Small intestine (tissue), 7 donors: ENCODE results near the gene ARMC7. TPM values are rescaled to one million over a fixed set of nuclear protein-coding genes. Genes with fewer than 3 reads are reported as not detected.

Source experiments
- DNase-seq, 2 donors: peaks; one replicate each; pipeline versions ENCODE4 v3.0.0 to v3.0.0-alpha.2; 2013
- FAIRE-seq: peaks from 2 replicates; lab custom pipeline; 2012; peaks lifted over from hg19 to GRCh38; lab: Jason Lieb, UNC
- H3K27ac ChIP-seq, 3 donors: one replicate each; pipeline ENCODE4 v1.5.1; 2013; ENCODE audit warnings: low read length in 2 of 3, mild to moderate bottlenecking in 2 of 3, control low read depth in 1 of 3, inconsistent platforms in 1 of 3, low read depth in 1 of 3, moderate library complexity in 1 of 3
- H3K27me3 ChIP-seq, 3 donors: one replicate each; pipeline ENCODE4 v1.6.1; 2013; ENCODE audit warnings: low read length in 3 of 3, inconsistent platforms in 1 of 3; ENCODE audit not compliant: control insufficient read depth in 3 of 3, insufficient read depth in 3 of 3
- H3K36me3 ChIP-seq, 3 donors: one replicate each; pipeline ENCODE4 v1.6.1; 2013; ENCODE audit warnings: low read length in 3 of 3, inconsistent platforms in 1 of 3, low read depth in 1 of 3, mild to moderate bottlenecking in 1 of 3, moderate library complexity in 1 of 3; ENCODE audit not compliant: control insufficient read depth in 3 of 3, insufficient read depth in 2 of 3
- H3K4me1 ChIP-seq, 3 donors: one replicate each; pipeline ENCODE4 v1.6.1; 2013; ENCODE audit warnings: low read length in 2 of 3, inconsistent platforms in 1 of 3, low read depth in 1 of 3, mild to moderate bottlenecking in 1 of 3, moderate library complexity in 1 of 3; ENCODE audit not compliant: control insufficient read depth in 3 of 3, insufficient read depth in 2 of 3
- H3K4me3 ChIP-seq, 3 donors: one replicate each; pipeline ENCODE4 v1.5.1; 2013; ENCODE audit warnings: low read length in 3 of 3, control low read depth in 1 of 3, inconsistent platforms in 1 of 3, low read depth in 1 of 3, mild to moderate bottlenecking in 1 of 3, moderate library complexity in 1 of 3
- H3K9me3 ChIP-seq, 2 donors: one replicate each; pipeline ENCODE4 v1.6.1; 2013; ENCODE audit warnings: low read depth in 1 of 2, low read length in 1 of 2; ENCODE audit not compliant: control insufficient read depth in 2 of 2, insufficient read depth in 1 of 2
- WGBS, 3 donors: extraction: QIAGEN DNeasy Blood & Tissue Kit; methylation state at CpG; one replicate each; pipeline ENCODE4 v1.1.7; 2013; 5-methylcytosine and 5-hydroxymethylcytosine counted together
- polyA plus RNA-seq, 4 donors: library from polyadenylated mRNA; stranded (reverse) in 3 of 4; unstranded in 1 of 4; fragments of 200-250 nt in 3 of 4; fragments of 120-200 nt in 1 of 4; gene quantifications; one replicate each; pipeline versions ENCODE4 v1.2.1 to v1.2.3, GENCODE V29; 2013
- donor health status: healthy with polysubstance abuse.
- donor health status: control.
- donor health status: control.
- donor health status: Bipolar disorder and iron deficiency.
- donor health status: healthy.

Gene ARMC7
- polyA plus RNA-seq, 4 donors, result 11.6 to 24.8 (median 18.7) TPM

- WGBS, 3 donors, result 74 to 78% (median 78%) methylated on average over 5 of the region's 5 CpGs
- Histone ChIP-seq H3K27ac (peak overlapping the region in 1 of 3 donors; percentile 35), H3K36me3 (no peaks in the 10 kb centered on the region), H3K4me3 (no peak overlapping the region), H3K9me3 (no peaks in the 10 kb centered on the region), H3K27me3 (no peaks in the 10 kb centered on the region), H3K4me1 (peaks cover 5 to 24% (median 7%) of the 10 kb centered on the region in 3 donors)
- FAIRE-seq (no peak), DNase-seq (peak in 1 of 2 donors; percentile 80)
Measured at GRCh38 chr17:75073618-75074047, 36.1 kb upstream of the ARMC7 start.

GRCh38 chr17:75074532-75074931 lies 35.2 kb upstream of the ARMC7 start:
- no peak overlapping the region for H3K4me3 ChIP-seq
- FAIRE-seq (no peak), DNase-seq (no peak)
- H3K9me3 ChIP-seq, result no peaks in the 10 kb centered on the region
- peaks cover 5 to 33% (median 7%) of the 10 kb centered on the region in 3 donors for H3K4me1 ChIP-seq
- 78 to 90% (median 88%) methylated on average over 14 of the region's 14 CpGs for WGBS, 3 donors
- H3K27ac ChIP-seq, result no peak overlapping the region
- no peaks in the 10 kb centered on the region for H3K36me3 ChIP-seq
- H3K27me3 ChIP-seq, result no peaks in the 10 kb centered on the region

- Histone ChIP-seq H3K9me3 (no peaks in the 10 kb centered on the region), H3K36me3 (no peaks in the 10 kb centered on the region), H3K4me3 (no peak overlapping the region), H3K27ac (no peak overlapping the region), H3K27me3 (no peaks in the 10 kb centered on the region), H3K4me1 (peaks cover 5 to 43% (median 7%) of the 10 kb centered on the region in 3 donors)
- no peak for DNase-seq
- no peak for FAIRE-seq
- WGBS, 3 donors, result 57 to 64% (median 63%) methylated on average over 4 of the region's 4 CpGs
Measured at GRCh38 chr17:75075597-75076336, 34.0 kb upstream of the ARMC7 start.

GRCh38 chr17:75077072-75077495 lies 32.7 kb upstream of the ARMC7 start:
- Histone ChIP-seq H3K9me3 (no peaks in the 10 kb centered on the region), H3K4me1 (peaks cover 5 to 44% (median 7%) of the 10 kb centered on the region in 3 donors), H3K27me3 (no peaks in the 10 kb centered on the region), H3K4me3 (peak overlapping the region in 2 of 3 donors; percentile 31 to 47), H3K27ac (peak overlapping the region; percentile 76 to 85 (median 76)), H3K36me3 (no peaks in the 10 kb centered on the region)
- 16 to 26% (median 23%) methylated on average over 28 to 30 of the region's 30 CpGs for WGBS, 3 donors
- FAIRE-seq (no peak), DNase-seq (peak; percentile 78 to 88)

- Histone ChIP-seq H3K4me1 (peaks cover 5 to 44% (median 7%) of the 10 kb centered on the region in 3 donors), H3K27ac (peak overlapping the region; percentile 76 to 85 (median 76))
- no peak for FAIRE-seq
Measured at GRCh38 chr17:75077496-75078283, 32.1 kb upstream of the ARMC7 start.

GRCh38 chr17:75078284-75079022 lies 31.3 kb upstream of the ARMC7 start:
- FAIRE-seq, result no peak
- 35 to 58% (median 49%) methylated on average over 17 of the region's 17 CpGs for WGBS, 3 donors

More at GRCh38 chr17:75077496-75078283, 32.1 kb upstream of the ARMC7 start:
- H3K4me3 ChIP-seq, result peak overlapping the region in 2 of 3 donors; percentile 31 to 47
- DNase-seq, result peak; percentile 57 to 62
- no peaks in the 10 kb centered on the region for H3K9me3 ChIP-seq
- WGBS, 3 donors, result 7 to 10% (median 8%) methylated on average over 37 to 53 of the region's 53 CpGs
- H3K27me3 ChIP-seq, result no peaks in the 10 kb centered on the region
- no peaks in the 10 kb centered on the region for H3K36me3 ChIP-seq

GRCh38 chr17:75079023-75079373 lies 30.8 kb upstream of the ARMC7 start:
- H3K27ac ChIP-seq, result peak overlapping the region in 2 of 3 donors; percentile 76
- peaks cover 5 to 44% (median 7%) of the 10 kb centered on the region in 3 donors for H3K4me1 ChIP-seq
- FAIRE-seq, result no peak
- no peak for DNase-seq
- H3K27me3 ChIP-seq, result no peaks in the 10 kb centered on the region
- no peaks in the 10 kb centered on the region for H3K36me3 ChIP-seq
- no peaks in the 10 kb centered on the region for H3K9me3 ChIP-seq
- H3K4me3 ChIP-seq, result no peak overlapping the region
- WGBS, 3 donors, result 71 to 81% (median 72%) methylated on average over 8 of the region's 8 CpGs

More at GRCh38 chr17:75078284-75079022, 31.3 kb upstream of the ARMC7 start:
- Histone ChIP-seq H3K27ac (peak overlapping the region in 2 of 3 donors; percentile 76), H3K36me3 (no peaks in the 10 kb centered on the region), H3K27me3 (no peaks in the 10 kb centered on the region), H3K4me1 (peaks cover 5 to 44% (median 7%) of the 10 kb centered on the region in 3 donors), H3K9me3 (no peaks in the 10 kb centered on the region), H3K4me3 (no peak overlapping the region)
- peak; percentile 37 to 64 for DNase-seq
